RPMI7951 (cell line): ENCODE results near the gene EFHC1. TPM values are rescaled to one million over a fixed set of nuclear protein-coding genes. Genes with fewer than 3 reads are reported as not detected.
"Not testable (repeated sequence)": the region's sequence is repeated elsewhere in the genome, so short reads cannot be mapped to it uniquely, and the experiment has no call there.

ENCODE experiments used
- DNase-seq: peaks from one replicate; pipeline ENCODE4 v3.0.0-alpha.2; 2012; ENCODE audit warnings: low read depth
- total RNA-seq: library from RNA; depleted of rRNA; stranded (reverse); fragments of >200 nt; shearing (Covaris generic); gene quantifications from 2 replicates; pipeline ENCODE4 v1.2.3, GENCODE V29; 2014; rRNA removed

EFHC1 gene, protein sequence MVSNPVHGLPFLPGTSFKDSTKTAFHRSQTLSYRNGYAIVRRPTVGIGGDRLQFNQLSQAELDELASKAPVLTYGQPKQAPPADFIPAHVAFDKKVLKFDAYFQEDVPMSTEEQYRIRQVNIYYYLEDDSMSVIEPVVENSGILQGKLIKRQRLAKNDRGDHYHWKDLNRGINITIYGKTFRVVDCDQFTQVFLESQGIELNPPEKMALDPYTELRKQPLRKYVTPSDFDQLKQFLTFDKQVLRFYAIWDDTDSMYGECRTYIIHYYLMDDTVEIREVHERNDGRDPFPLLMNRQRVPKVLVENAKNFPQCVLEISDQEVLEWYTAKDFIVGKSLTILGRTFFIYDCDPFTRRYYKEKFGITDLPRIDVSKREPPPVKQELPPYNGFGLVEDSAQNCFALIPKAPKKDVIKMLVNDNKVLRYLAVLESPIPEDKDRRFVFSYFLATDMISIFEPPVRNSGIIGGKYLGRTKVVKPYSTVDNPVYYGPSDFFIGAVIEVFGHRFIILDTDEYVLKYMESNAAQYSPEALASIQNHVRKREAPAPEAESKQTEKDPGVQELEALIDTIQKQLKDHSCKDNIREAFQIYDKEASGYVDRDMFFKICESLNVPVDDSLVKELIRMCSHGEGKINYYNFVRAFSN
- total RNA-seq, result 33.0 and 37.7 TPM in 2 replicates

DNA sequence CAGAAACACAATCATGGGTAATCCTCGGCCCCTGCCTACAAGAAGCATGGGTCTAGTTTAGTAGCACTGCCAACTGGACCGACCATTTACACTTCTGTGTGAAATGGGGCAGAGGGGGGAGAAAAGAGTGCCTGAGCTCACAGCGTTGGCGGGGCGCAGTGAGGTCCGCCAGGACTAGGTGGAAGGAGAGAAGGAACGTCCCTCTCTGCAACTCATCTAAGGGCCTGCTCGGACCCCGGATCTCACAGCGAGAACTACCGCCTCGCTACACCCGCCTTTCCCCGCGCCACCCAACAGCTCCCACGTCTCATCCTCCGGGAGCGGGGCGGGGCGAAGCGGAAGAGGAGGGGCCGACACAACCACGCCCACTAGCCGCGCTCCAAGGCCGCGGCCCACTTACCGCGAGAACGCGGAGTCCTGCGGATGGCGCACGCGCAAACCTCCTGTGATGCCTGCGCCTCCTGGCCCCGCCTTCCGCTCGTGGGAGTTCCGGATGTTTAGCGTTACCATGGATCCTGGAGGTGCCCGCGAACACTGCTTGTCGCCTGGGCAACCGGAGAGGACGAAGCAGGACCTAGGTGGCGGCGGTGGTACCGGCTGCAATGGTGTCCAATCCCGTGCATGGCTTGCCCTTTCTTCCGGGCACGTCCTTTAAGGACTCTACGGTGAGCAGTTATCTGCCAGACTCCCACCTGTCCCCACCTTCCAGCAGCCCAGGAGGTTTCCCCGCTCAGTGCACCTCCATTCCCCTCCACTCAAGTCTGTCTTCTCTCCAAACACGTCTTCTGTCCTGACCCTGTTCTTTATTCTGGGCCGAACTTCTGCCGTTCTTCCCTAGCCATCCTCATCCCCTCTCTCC is at the start of gene EFHC1:
Gene EFHC1, plus strand, starts transcription at position 534 of the 859 bp plus-strand sequence. Its CDS starts 69 bp downstream, at position 603.
- DNase-seq, result peak; percentile 97

DNA sequence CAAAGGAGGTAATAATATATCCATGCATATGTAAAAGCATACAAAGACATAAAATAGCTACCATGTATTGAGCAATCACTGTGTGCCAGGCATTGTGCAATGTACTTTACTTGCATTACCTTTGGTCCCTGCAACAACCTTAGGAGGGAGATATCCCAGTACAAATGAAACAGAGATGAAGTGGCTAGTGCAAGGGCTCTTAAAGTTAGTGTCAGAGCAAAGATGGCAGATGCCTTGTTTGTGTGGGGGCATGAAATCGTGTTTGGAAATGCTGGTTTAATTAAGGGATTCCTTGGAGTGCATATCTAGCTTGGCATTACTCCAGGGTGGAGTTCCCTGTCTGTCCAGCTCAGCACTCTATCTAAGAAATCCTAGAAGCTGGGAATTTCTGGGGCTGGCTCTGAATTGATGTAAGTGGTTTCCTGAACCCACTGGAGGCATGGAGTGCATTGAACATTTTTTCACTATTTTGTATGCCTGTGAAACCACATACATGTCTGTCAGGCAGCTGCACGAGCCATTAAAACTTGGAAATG is 48.4 kb upstream of the EFHC1 start:
- peak; percentile 61 for DNase-seq

DNA sequence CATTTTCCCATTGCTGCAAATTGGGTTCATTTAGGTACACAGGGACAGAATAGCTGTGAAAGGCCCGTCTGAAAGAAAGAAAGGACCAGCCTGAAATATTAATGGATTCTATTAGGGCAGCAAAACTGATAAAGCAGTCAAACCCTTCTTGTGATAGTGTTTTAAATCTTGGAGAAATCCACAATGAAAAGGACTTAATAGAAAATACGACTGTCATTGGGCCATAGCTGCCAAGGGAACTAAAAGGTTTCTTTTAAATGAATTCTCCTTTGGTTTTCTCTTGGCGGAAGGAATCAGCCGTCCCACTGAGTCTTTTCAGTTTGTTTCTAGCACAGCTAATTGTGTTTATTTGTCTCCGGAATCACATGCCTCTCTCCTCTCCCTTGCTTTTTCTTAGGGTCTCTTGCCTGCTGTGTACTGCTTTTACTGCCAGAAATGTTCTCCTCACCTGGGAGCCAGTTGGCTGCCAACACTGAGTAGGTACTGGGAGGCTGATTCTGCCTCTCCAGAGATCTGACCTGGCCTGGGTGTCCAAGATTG is 46.9 kb upstream of the EFHC1 start:
- no peak for DNase-seq

DNA sequence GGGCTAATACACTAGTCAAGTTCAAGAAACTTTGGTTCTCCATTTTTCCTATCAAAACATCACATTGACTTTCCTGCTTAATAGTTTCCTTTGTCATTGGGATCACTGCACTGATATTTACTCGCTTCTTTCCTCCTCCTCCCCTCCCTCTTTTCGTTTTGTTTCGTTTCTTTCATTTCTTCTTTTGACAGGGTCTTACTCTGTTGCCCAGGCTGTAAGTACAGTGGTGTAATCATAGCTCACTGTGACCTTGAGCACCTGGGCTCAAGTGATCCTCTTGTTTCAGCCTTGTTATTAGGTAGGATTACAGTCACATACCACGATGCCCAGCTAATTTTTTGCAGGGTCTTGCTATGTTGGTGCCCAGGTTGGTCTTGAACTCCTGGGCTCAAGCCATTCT is 45.9 kb upstream of the EFHC1 start:
- no peak for DNase-seq

DNA sequence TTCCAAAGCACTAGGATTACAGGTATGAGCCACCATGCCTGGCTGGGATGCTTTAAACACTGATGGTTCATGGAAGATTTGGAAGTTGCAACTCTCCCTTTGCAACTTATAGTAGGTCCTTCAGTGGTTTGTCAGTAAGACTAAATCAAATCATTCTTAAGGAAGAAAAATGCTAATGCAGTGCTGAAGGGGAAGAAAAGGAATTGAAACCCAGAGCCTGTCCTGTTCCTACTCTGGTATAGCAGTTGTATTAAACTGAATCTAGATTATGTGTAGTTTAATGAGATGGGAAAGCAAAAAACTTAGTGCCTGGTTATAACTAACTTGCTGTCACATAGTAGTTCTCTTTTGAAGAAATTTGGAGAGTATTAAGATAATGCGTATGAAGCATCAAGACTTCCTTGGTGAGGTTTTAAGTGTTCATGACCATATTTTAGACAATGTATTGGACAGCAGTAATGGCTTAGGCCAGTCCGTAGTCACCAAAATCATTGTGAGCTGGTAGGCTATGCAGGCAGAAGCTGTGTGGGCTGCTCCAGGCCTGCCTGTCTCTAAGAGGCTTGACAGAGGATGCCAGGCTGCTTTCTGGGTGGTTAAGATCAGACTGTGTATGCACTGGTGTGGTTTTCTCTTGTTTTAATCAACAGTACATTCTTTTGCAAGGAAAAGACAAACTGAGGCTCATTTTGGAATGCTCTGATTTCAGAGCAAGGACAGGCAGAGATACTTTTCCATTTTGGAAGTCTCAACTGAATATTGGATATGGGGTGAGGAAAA is 44.2 kb upstream of the EFHC1 start:
- no peak for DNase-seq

DNA sequence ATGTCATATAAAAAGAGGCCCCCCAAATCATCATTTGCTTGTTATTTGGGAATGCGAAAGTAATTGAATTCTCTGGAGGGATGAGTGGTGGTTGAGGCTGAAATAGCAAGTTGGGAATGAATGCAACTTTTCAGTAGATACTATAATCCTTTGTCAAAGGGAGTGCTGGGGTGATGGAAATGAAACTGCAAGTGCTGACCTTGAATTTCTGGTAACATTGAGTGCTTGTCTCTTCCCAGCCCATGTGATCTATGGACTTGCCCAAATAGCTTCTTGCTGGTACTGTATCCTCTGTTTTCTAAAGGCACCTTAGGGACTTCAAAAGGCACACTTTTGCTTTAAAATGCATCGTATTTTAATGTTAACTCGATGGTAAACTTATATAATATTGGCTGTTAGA is 43.4 kb upstream of the EFHC1 start:
- no peak for DNase-seq

DNA sequence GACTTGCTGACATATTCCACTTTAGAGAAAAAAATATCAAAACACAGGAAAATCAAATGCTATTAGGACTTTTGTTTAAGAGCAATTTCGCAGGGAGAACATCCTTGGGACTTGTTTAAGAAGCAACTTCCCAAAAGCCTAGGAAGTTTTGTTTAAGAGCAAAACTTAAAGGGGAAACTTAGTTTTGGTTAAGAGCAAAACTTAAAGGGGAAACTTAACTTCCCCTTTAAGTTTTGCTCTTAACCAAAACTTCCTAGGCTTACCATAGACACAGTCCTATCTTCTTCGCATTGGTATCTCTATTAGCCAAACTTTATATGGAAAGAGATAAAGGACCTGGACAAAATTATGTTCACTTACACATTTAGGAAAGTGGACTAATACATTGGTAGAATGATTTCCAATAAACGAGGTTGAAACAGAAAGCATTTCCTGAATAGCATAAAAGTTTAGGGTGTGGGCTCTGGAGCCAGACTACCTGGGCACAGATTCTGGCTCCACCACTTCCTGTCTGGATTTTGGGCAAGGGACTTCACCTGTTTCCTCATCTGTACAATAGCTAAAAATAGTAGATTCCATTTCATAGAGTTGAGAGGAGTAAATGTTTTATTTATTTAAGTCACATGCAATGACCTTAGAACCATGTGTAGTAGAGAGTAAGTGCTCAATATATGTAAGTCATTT is 42.5 kb upstream of the EFHC1 start:
- DNase-seq, result no peak

DNA sequence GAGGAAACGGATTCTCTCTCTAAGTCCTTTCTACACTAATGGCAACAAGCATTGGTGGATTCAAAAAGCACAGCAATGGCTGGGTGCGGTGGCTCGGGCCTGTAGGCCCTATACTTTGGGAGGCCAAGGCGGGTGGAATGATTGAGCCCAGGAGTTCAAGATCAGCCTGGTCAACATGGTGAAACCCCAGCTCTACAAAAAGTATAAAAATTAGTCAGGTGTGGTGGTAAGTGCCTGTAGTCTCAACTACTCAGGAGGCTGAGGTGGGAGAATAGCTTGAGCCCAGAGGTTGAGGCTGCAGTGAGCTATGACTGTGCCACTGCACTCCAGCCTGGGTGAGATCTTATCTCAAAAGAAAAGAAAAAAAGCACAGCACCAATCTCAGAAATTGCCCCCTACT is 38.9 kb upstream of the EFHC1 start:
- DNase-seq, result no peak

DNA sequence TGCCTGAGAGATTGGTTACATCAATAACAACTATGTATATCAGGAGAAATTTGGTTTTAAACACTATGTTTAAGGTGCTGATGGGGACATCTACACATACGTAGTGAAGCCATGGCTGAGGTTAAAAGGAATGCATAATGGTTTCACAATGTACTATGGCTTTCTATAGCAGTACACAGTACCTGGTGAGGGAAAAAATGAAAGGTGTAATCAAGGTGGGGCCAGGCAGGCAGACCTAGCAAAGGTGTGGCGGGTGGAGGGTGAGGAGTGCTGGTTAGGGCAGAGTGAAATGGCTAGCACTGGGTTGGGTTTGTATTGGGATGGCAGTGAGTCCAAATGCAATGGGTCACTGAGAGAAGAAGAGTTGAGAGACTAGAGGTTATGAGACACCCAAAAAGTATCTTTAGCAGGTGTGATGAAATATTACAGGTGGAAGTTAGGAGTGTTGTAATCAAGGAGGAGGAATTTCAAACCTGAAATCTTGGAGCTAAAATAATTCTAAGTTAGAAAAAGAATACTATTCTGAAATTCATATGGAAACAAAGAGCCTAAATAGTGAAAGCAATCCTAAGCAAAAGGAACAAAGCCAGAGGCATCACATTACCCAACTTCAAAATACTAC is 35.9 kb upstream of the EFHC1 start:
- DNase-seq, result no peak

DNA sequence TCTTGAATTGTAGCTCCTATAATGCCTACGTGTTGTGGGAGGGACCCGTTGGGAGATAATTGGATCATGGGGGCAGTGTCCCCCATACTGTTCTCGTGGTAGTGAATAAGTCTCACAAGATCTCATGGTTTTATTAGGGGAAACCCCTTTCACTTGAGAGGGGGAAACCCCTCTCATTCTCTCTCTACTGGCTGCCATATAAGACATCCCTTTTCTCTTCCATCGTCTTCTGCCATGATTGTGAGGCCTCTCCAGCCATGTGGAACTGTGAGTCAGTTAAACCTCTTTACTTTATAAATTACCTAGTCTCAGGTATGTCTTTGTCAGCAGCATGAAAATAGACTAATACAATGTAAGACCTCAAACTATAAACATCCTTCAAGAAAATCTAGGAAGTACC is 35.1 kb upstream of the EFHC1 start:
- no peak for DNase-seq

DNA sequence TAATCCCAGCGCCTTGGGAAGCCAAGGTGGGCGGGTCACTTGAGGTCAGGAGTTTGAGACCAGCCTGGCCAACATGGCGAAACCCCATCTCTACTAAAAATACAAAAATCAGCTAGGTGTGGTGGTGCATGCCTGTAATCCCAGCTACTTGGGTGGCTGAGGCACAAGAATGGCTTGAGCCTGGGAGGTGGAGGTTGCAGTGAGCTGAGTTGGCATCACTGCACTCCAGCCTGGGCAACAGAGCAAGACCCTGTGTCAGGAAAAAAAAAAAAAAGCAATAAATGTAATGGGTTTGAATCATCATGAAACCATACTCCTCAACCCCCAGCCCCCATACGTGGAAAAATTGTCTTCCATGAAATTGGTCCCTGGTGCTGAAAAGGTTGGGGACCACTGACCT is 32.0 kb upstream of the EFHC1 start:
- DNase-seq, result not testable (repeated sequence)

DNA sequence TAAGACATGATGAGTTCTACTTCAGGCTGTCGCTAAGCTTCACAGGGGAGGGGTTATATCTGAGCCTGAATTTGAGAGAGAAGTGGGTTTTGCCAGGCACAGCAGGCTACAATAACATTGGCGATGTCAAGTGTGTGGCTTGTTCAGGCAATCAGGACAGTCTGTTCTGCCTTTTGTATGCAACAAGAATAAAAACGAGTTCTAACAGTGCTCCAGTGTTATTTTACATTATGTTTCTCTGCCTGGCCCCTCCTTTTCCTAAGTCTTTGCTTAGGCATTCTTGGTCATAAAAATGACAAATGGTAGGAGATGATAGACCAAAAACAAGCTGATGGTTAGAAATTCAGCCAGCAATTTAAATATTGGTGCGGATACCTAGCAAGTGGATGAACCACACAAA is 31.4 kb upstream of the EFHC1 start:
- DNase-seq, result no peak

DNA sequence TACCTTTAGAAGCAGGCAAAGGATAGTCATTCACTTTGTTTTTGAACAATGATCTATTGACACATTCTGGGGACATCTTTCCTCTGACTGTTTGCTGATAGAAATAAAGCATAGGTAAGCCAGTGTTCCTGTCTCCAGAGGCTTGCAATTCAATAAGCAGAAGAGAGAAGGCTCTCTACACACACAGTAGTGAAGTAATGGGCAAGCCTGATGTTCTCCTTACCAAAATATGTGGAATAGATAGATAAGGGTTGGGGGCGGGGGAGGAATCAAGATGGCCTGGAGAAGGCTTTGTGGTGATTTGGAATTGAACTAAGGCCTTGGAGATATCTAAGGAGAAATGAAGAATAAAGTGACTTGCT is 30.9 kb upstream of the EFHC1 start:
- no peak for DNase-seq

DNA sequence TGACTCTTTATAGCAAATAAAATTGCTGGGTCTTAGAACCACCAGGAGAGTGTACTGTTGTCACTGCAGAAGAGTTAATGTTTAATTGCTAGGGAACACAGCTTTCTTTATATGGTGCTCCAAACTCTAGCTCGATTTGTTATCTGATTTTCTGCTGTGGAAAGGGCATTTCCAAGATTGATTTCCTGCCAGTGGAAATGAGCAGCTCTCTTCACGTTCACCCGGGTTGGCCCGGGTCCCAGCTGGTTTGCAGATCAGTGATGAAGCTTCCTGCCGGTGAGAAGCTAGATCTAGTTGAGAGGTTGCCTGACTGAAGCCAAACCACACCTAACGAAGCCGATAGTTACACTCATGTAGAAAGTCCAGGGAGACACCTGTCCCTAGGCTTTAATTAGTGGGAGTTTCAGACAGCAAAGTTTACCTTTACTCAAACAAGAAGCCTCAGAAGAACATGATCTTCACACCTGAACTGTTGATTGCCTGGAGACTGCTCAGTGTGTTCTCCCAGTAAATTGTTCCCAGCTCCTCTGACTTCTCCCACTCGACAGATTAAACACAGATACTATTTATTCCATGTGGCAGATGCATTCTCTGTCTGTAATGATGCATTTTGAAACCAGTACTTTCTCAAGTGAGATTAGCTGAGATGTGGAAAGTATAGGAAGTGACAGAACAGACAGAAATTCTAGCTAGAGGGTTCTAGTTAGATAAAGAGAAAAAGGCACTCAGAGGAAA is 30.3 kb upstream of the EFHC1 start:
- DNase-seq, result peak; percentile 88

DNA sequence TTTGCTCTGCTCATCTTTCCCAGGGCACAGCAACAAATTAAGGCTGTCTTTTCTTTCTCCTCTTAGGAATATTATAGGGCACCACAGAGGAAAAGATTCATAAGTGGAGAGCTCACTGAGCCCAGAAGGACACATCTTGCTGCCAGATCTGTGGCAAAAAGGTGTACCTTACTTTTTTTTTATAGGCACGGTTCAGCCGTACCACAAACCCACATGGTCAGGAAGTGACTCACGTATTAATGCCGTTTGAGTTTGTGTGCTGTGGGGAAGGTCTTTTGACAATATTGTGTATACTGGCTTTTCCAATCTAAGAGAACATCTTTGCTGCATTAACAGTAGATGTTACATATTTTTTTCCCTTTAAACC is 29.8 kb upstream of the EFHC1 start:
- DNase-seq, result peak; percentile 83

DNA sequence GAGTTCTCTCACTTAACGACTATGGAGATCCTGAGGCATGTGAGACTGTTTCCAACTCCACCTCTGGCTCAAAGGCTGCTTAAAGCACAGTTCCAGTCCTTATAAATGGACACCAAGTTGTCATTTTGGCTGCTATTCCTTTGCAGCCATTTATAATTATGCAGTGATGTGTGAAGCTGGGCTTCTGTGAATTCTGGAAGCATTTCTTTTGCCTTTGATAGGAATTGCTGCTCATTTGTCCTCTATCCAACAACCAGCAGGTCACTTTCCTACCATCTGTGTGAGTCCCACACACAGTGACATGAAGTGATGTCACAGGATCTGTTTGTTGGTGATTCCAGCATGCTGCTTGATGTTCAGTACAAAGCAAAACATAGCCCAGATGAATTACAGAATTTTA is 28.5 kb upstream of the EFHC1 start:
- no peak for DNase-seq

DNA sequence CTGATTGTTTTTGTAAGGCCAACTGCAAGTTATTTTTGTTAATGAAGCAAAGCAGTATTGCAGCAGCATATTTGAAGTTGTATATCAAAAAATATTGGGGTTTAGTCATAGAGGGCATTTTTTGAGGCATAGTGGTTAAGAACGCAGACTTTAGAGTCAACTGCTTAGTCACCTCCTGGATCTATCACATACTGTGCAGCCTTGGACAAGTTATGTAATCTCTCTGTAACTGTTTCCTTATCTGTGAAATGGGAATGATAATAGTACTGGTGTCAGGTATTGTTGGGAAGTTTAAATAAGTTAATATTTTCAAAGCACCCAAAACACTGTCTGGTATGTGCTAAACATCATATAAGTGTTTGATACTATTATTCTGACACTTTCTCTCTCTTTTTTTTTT is 27.2 kb upstream of the EFHC1 start:
- DNase-seq, result peak; percentile 55

DNA sequence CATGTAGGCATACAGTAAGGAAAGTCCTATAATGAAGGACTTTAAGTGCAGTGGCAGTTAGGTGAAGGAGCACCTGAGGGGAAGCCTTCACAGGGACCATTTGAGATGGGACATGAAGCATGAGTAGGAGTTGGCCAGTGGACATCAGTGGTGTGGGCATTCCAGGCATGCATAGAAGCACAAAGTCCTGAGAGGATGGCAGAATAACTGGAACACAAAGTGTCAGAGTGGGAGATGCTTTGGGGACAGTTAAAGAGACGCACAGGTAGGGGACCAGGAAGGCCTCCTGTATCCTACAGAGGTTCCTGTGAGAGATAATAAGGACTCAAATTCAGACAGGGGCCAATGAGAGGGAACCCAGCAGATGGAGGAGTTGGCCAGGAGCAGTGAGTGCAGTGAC is 26.4 kb upstream of the EFHC1 start:
- no peak for DNase-seq

DNA sequence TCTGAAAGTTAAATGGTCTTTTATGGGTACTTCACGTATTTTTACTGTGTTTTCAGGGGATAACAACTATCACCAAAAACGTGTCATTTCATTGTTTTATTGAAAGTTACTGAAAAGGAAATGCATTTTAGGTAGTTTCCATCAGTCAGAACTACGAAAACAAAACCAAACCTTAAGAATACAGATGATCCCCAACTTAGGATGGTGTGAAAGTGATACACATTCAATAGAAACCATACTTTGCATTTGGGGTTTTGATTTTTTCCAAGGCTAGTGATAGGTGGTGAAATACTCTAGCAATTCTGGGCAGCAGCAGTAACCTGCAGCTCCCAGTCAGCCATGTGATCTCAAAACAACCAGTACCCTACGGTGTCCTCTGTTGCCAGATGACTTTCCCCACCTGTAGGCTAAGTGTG is 25.9 kb upstream of the EFHC1 start:
- DNase-seq, result no peak
